Effector CD8-positive, alpha-beta T cell (primary cell): ENCODE data around the gene BHLHE23.
A peak's percentile ranks its signal among the peaks of the same experiment; 100 is the strongest.

Experiments used
- DNase-seq: peaks from one replicate; lab custom pipeline; 2025; lab: John Stamatoyannopoulos, UW

Gene BHLHE23

DNA sequence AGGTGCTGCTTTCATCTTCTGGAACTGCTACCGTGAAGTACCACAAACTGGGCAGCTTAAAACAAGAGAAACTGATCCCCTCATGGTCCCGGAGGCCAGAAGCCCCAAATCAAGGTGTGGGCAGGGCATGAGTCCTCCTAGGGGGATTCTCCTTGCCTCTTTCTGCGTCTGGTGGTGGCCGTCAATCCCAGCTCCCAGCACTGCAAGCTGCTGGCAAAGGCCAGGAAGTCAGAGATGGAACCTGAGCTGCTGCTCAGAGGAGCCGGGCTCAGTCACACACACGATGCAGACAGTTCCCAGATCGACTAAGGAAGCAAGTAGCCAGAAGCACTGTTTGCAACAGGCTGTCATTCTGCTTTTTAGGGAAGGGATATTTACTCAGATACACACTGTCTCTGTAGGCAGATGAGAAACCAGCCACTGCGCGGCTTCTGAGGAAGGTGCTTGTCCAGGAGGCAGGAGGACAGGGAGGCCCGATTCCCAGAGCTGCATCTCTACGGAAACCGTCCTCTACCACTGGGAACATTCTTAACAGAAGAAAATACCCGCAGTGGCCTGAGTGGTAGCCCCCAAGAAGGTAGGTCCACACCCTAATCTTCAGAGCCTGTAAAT is 15.5 kb downstream of the BHLHE23 start:
- no peak for DNase-seq

GRCh38 chr20:62990306-62990825 is 16.4 kb downstream of the BHLHE23 start:
- no peak for DNase-seq

DNA sequence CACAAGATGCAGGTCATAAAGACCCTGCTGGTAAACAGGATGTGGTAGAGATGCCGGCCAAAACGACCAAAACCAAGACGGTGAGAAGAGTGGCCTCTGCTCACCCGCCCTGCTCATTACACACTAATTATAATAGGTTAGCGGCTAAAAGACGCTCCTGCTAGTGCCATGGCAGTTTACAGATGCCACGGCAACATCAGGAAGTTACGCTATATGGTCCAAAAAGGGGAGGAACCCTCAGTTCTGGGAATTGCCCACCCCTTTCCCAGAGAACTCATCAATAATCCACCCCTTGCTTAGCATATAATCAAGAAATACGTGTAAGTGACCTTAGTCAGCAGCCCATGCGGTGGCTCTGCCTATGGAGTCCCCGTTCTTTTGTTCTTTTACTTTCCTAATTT is 17.6 kb downstream of the BHLHE23 start:
- no peak for DNase-seq

DNA sequence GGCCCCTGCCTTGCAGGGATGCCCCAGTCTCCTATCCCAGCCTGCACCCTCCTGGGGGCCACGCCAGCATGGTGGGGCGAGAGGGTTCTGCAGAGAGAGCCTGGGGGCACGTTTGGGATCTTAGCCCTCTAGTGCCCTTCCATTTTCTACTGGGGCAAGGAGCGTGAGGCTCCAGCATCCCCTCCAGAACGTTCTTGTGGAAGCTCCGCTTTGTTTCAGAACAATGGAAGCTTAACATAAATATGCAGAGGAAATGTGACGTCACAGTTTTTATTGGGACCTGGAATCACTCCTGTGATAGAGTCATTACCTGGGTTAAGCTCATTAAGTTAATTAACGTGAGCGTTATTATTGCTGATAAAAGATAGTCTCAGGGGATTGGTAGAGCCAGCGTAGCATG is 19.6 kb downstream of the BHLHE23 start:
- DNase-seq: no peak

DNA sequence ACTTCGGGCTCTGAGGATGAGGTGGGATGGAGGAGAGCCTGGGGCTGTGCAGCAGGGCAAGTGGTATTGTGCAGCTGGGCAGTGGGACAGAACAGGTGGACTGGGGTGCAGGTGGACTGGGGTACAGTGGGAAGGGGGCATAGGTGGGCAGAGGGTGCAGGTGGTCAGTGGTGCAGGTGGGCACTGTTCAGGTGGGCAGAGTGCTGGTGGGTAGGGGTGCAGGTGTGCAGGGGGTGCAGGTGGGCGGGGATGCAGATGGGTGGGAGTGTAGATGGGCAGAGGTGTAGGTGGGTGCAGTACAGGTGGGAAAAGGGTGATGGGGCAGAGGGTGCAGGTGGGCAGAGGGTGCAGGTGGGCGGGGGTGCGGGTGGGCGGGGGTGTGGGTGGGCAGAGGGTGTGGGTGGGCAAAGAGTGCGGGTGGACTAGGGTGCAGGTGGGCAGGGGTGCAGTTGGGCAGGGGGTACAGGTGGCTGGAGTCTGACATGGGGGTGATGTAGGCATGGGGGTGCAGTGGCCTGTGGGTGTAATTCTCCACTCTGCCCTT is 20.4 kb downstream of the BHLHE23 start:
- no peak for DNase-seq

GRCh38 chr20:62985444-62985778 is 21.4 kb downstream of the BHLHE23 start:
- DNase-seq: no peak

DNA sequence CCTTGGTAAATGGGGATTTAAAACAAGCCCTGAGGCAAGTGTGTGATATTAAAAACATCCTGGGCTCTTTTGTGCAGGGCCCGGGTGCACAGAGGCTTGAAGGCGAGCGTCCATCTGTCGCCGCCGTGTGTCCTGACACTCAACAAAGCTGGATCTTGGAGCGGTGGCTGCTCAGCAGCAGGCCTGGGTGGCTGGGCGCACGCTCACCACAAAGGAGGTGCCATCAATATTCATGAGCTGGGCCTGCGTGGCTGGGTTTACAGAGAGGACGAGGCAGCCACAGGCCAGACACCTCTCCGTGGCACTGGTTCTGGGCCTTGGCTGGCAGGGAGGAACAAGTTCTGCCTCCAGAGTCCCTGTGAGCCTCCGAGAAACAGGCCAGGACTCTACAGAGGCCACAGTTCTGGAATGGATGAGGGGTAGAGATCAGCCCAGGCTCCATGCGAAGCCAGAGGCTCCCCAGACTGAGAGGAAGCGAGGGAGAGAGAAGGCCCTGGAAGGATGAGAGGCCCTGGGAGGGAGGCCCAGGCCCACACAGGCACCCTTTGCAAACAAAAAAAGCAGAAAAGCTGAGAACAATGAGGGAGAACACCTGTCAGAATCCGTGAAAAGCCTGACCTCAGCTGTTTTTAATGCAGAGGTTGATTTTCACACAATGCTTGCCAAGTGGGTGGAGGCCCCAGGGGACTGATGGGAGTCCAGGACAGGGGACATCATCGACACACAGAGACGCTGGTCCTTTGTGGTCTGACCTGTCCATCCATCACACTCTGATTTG is 21.9 kb downstream of the BHLHE23 start:
- no peak for DNase-seq

DNA sequence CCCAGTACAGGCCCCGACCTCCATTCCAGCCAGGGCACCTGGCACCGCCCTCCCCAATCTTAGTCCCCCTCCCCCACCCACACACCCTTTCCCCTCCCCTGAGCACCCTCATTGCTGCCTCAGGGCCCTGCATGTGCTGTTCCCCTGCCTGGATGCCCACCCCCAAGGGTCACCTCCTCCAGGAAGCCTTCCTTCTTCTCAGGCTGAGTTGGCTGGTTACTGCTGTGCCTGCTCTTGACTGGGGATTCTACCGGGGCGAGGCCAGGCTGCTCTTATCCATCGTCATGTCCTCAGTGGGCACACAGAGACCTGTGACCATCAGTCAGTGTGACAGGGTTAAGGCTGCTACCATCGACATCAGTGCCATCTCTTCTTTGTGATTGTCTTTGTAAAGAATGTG is 23.6 kb downstream of the BHLHE23 start:
- no peak for DNase-seq

DNA sequence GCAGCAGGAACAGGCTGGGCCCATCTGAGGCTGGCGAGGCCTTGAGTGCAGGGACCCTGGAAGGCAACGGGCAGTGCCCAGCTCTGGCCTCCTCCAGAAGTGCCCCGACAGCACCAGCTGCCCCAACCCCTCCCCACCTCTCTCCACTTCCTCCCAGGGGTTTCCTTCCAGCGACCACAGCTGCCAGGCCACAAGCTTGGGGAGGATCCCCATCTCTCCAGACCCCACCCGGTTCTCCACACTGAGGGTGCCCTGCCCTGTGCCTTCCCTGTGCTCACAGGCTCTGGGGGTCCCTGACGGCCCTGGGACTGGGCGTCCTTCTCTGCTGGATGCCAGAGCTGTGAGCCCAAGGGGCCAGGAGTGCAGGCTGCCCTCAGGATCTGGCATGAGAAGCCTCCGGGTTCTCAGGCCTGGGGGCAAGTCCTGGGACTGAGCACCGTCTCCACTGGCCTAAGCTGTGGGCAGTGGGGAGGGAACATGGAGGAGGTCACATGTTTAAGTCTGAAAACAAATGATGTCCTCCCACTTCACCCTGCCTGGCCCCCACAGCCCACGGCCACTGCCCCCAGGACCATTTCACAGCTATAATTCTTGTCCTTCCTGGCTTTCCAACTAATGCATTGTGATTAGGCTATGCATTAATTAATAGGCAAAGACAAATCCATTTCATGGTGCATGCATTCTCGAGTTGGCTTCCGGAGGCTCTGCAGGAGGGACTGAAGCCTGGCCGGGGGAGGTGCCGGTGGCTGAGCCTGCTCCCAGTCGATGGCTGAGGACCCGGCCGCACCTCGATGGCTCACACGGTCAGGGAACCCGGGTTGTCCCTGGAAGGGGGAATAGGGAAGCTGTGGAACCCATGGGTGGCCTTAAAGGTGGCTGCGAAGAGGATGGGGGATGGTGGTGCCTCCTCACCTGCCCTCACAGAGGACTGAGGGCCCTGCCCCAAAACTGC is 24.4 kb downstream of the BHLHE23 start:
- no peak for DNase-seq

GRCh38 chr20:62980970-62981369 is 25.8 kb downstream of the BHLHE23 start:
- peak; percentile 39 for DNase-seq

- DNase-seq: no peak
Observed at GRCh38 chr20:62980380-62980960, 26.3 kb downstream of the BHLHE23 start.

- DNase-seq: no peak
Observed at GRCh38 chr20:62979876-62980373, 26.8 kb downstream of the BHLHE23 start.

GRCh38 chr20:62979310-62979709 is 27.5 kb downstream of the BHLHE23 start:
- DNase-seq: no peak

- no peak for DNase-seq
Observed at GRCh38 chr20:62978561-62978943, 28.2 kb downstream of the BHLHE23 start.

GRCh38 chr20:62977613-62978560 is 28.9 kb downstream of the BHLHE23 start:
- DNase-seq: peak; percentile 78

- DNase-seq: no peak
Observed at GRCh38 chr20:62976886-62977285, 29.9 kb downstream of the BHLHE23 start.

GRCh38 chr20:62975812-62976508 is 30.8 kb downstream of the BHLHE23 start:
- DNase-seq: no peak

DNA sequence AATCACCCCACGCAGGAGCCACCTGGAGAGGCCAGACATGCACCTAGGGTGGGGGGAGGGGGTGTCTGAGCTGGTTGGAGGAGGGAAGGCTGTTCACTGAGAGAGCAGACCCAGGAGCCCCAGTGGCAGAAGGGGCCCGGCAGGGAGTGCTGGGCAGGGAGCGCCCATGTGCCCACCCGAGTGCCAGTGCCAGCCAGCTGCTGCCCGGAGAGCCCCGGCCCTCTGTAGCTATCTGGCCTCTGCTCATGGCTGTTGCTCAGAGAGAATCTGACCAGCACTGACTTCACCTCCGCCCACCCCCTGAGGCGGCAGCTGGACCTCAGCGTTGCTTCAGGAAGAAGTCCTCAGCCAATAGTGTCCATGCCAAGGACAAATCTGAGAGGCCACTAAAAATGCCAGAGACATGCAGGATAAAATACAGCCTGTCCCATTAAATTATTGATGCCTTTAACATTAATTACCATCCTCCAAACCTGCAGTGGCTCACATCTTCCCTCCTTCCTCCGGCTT is 31.5 kb downstream of the BHLHE23 start:
- no peak for DNase-seq
